ENCODE data around the gene ZNF462.

Gene ZNF462

GRCh38 chr9:107060062-107060461 lies 197.1 kb downstream of the ZNF462 start:
- TF ChIP-seq RAD21 (IDR thresholded peaks at IDR 0.05; ENCODE audit: low read depth) (no peak), FOXM1 (IDR thresholded peaks at IDR 0.05; ENCODE audit: borderline replicate concordance, low read depth) (no peak), ZBTB7A (IDR thresholded peaks at IDR 0.05; ENCODE audit: low read depth) (no peak), TEAD4 (IDR thresholded peaks at IDR 0.05) (no peak), USF1 (IDR thresholded peaks at IDR 0.05) (no peak), TCF12 (IDR thresholded peaks at IDR 0.05; ENCODE audit: low read depth) (no peak), YY1 (IDR thresholded peaks at IDR 0.05; ENCODE audit: low read depth) (no peak), CEBPB (IDR thresholded peaks at IDR 0.05) (no peak), MAX (IDR thresholded peaks at IDR 0.05) (no peak), REST (IDR thresholded peaks at IDR 0.05; ENCODE audit: low read depth) (no peak), EGR1 (IDR thresholded peaks at IDR 0.05) (no peak), TAF1 (IDR thresholded peaks at IDR 0.05; ENCODE audit: low read depth) (no peak)

Measured in Ishikawa (cell line).